Measurements from ENCODE around the gene PSTPIP1. TPM values are rescaled to one million over a fixed set of nuclear protein-coding genes. Genes with fewer than 3 reads are reported as not detected.

Gene PSTPIP1
- total and polyA plus RNA-seq, 2 of the 4 experiments (the other 2 are of a cell fraction): 0.36 to 1.1 TPM

DNA sequence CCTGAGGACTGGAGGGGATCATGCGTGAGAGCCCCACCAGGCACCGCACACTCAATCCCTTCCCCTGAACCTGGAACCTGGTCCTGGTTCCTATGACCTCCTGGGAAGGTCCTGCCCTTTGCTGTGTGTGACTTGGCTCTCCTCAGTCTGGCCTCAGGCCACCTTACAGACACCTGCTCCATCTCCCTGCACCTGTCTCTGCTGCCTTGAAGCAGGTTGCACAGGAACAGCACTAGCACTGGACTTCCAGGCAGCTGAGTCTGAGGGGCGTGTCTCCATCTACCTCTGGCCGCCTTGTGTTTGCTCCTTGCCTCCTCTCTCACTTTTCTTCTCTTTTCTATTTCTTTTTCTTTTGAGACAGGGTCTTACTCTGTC lies 15.4 kb downstream of the PSTPIP1 start:
- in situ Hi-C loops (cut with MboI; ENCODE audit: low sequenced_read_pairs) (no loop called here), intact Hi-C loops (cut with micrococcal nuclease) (no loop called here), dilution Hi-C loops (cut with HindIII; ENCODE audit: low sequenced_read_pairs, unreplicated experiment) (no loop called here)
- Histone ChIP-seq H3K27ac (ENCODE audit: insufficient read depth, low read length) (no peak overlapping the region), H4K91ac (ENCODE audit: insufficient read depth, low read depth, low read length) (no peak overlapping the region), H3K79me1 (ENCODE audit: low read depth in 1 of 2, low read length in 2 of 2) (no peaks in the 10 kb centered on the region), H2BK20ac (ENCODE audit: low read depth, low read length) (no peak overlapping the region), H3K9me3 (ENCODE audit: control insufficient read depth, insufficient read depth, low read length) (no peaks in the 10 kb centered on the region), H3K4ac (ENCODE audit: low read depth, low read length) (no peak overlapping the region), H3K4me3 (ENCODE audit: insufficient read depth, low read depth, low read length) (no peak overlapping the region), H3K14ac (replicated peaks; ENCODE audit: low read depth, low read length) (no peak overlapping the region), H4K8ac (ENCODE audit: low read depth in 2 of 2, low read length in 2 of 2) (no peak overlapping the region), H2AK5ac (ENCODE audit: low read depth, low read length) (no peak overlapping the region), H3K4me2 (ENCODE audit: low read depth, low read length) (no peak overlapping the region), H3K23ac (ENCODE audit: low read depth, low read length) (no peak overlapping the region), H2BK5ac (ENCODE audit: low read depth, low read length, poor library complexity, severe bottlenecking) (no peak overlapping the region), H3K36me3 (ENCODE audit: control insufficient read depth, insufficient read depth, low read length) (no peaks in the 10 kb centered on the region), H2AFZ (replicated peaks; ENCODE audit: low read length, poor library complexity) (peak overlapping the region; percentile 32), H3K56ac (ENCODE audit: extremely low read depth, insufficient read depth, low read length) (no peak overlapping the region), H2AK9ac (replicated peaks; ENCODE audit: low read depth, low read length, poor library complexity) (no peak overlapping the region), H3K18ac (ENCODE audit: low read depth, low read length) (no peak overlapping the region), H3K27me3 (ENCODE audit: control insufficient read depth, insufficient read depth, low read length) (peaks cover 39% of the 10 kb centered on the region), H3K9me1 (ENCODE audit: insufficient read depth, low read length) (no peaks in the 10 kb centered on the region), H4K5ac (ENCODE audit: low read depth, low read length) (no peak overlapping the region), H4K20me1 (ENCODE audit: insufficient read depth, low read length) (no peaks in the 10 kb centered on the region), H3K9ac (ENCODE audit: low read depth, low read length) (no peak overlapping the region), H3K4me1 (ENCODE audit: control insufficient read depth, insufficient read depth, low read length) (no peaks in the 10 kb centered on the region), H2BK15ac (ENCODE audit: low read depth, low read length) (no peak overlapping the region), H2BK120ac (ENCODE audit: low read depth, low read length) (no peak overlapping the region)
- BruUV-seq (replicated peaks): no TSS peak
- ChIA-PET CTCF (no interaction called here), POLR2A (ENCODE audit: unreplicated experiment) (no interaction called here)
- WGBS, 2 experiments (ENCODE audit: extremely low coverage in 2 of 2, insufficient read length in 1 of 2): 83% methylated on average over 1 of the region's 4 CpGs; no CpG with 5 or more reads in 1 of the 2 experiments
- ATAC-seq (ENCODE audit: low read depth): no peak
- DNase-seq: no peak
- TF ChIP-seq RFX5 (IDR thresholded peaks at IDR 0.05; ENCODE audit: low read depth, low read length) (no peak), RCOR1 (IDR thresholded peaks at IDR 0.05; ENCODE audit: insufficient replicate concordance, low read length) (no peak), SMC3 (IDR thresholded peaks at IDR 0.05; ENCODE audit: low read depth, low read length) (no peak), MXI1 (IDR thresholded peaks at IDR 0.05; ENCODE audit: borderline replicate concordance, low read depth, low read length) (no peak), RAD21 (IDR thresholded peaks at IDR 0.05; ENCODE audit: low read length) (no peak), CEBPB (IDR thresholded peaks at IDR 0.05; ENCODE audit: low read depth, low read length) (no peak), CHD1 (IDR thresholded peaks at IDR 0.05; ENCODE audit: low read depth, low read length) (no peak), BHLHE40 (IDR thresholded peaks at IDR 0.05; ENCODE audit: low read depth, low read length) (no peak), MAFK (IDR thresholded peaks at IDR 0.05; ENCODE audit: low read depth, low read length) (no peak), USF2 (IDR thresholded peaks at IDR 0.05; ENCODE audit: low read depth, low read length) (no peak), POLR2A (IDR thresholded peaks at IDR 0.05; ENCODE audit: low read depth, low read length) (no peak), FOS (IDR thresholded peaks at IDR 0.05; ENCODE audit: low read depth, low read length) (no peak), NFE2L2 (IDR thresholded peaks at IDR 0.05; ENCODE audit: low read depth, low read length) (no peak), MAZ (IDR thresholded peaks at IDR 0.05; ENCODE audit: borderline replicate concordance, low read depth, low read length) (no peak)
- TF ChIP-seq, protein P1, sequence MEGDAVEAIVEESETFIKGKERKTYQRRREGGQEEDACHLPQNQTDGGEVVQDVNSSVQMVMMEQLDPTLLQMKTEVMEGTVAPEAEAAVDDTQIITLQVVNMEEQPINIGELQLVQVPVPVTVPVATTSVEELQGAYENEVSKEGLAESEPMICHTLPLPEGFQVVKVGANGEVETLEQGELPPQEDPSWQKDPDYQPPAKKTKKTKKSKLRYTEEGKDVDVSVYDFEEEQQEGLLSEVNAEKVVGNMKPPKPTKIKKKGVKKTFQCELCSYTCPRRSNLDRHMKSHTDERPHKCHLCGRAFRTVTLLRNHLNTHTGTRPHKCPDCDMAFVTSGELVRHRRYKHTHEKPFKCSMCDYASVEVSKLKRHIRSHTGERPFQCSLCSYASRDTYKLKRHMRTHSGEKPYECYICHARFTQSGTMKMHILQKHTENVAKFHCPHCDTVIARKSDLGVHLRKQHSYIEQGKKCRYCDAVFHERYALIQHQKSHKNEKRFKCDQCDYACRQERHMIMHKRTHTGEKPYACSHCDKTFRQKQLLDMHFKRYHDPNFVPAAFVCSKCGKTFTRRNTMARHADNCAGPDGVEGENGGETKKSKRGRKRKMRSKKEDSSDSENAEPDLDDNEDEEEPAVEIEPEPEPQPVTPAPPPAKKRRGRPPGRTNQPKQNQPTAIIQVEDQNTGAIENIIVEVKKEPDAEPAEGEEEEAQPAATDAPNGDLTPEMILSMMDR (conservative IDR thresholded peaks at IDR 0.05; ENCODE audit: low read depth, low read length): no peak
- TF ChIP-seq, protein P2, sequence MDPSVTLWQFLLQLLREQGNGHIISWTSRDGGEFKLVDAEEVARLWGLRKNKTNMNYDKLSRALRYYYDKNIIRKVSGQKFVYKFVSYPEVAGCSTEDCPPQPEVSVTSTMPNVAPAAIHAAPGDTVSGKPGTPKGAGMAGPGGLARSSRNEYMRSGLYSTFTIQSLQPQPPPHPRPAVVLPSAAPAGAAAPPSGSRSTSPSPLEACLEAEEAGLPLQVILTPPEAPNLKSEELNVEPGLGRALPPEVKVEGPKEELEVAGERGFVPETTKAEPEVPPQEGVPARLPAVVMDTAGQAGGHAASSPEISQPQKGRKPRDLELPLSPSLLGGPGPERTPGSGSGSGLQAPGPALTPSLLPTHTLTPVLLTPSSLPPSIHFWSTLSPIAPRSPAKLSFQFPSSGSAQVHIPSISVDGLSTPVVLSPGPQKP (IDR thresholded peaks at IDR 0.05; ENCODE audit: borderline replicate concordance, low read depth, low read length): no peak
